ENCODE results near the gene KLHL35. TPM values are rescaled to one million over a fixed set of nuclear protein-coding genes. Genes with fewer than 3 reads are reported as not detected.

The KLHL35 gene
- total RNA-seq, 1 donor from 2014 or later: 0.75 TPM

GRCh38 chr11:75375626-75376025 is 57.4 kb downstream of the KLHL35 start:
- intact Hi-C loops (cut with DNase I): no loop called here
- no peak for DNase-seq (ENCODE audit: low spot score)

GRCh38 chr11:75374646-75375045 is 58.4 kb downstream of the KLHL35 start:
- intact Hi-C loops (cut with DNase I): no loop called here
- DNase-seq (ENCODE audit: low spot score): no peak

- DNase-seq (ENCODE audit: low spot score): no peak
- intact Hi-C loops (cut with DNase I): no loop called here
These were observed 59.8 kb downstream of the KLHL35 start for GRCh38 chr11:75373201-75373600.

Other genes with a start within 250 kb of the KLHL35 start
- 0.08 TPM for gene TPBGL, start 192.4 kb downstream of the KLHL35 start, total RNA-seq
- 21.4 TPM for gene ARRB1, start 81.5 kb downstream of the KLHL35 start, total RNA-seq
- gene RPS3, start 33.7 kb downstream of the KLHL35 start, total RNA-seq: 717 TPM
- 6.9 TPM for gene GDPD5, start 92.7 kb upstream of the KLHL35 start, total RNA-seq
- gene SERPINH1, start 129.1 kb upstream of the KLHL35 start, total RNA-seq: 133 TPM
- gene MAP6, start 235.8 kb upstream of the KLHL35 start, total RNA-seq: 7.2 TPM

Measured in cardiac septum (tissue), 1 donor.